Measurements from ENCODE around the gene CPED1.
"Not testable (repeated sequence)": the region's sequence is repeated elsewhere in the genome, so short reads cannot be mapped to it uniquely, and the experiment has no call there.

CPED1 gene

GRCh38 chr7:121113288-121113687, 124.8 kb downstream of the CPED1 start:
- DNase-seq (ENCODE audit: extremely low read depth, low read depth), result no peak
- H3K4me3 ChIP-seq (replicated peaks; ENCODE audit: low read depth, low read length), result no peak overlapping the region
- TF ChIP-seq CTCF (IDR thresholded peaks at IDR 0.05; ENCODE audit: low read depth, low read length, missing control alignments), result no peak

DNA sequence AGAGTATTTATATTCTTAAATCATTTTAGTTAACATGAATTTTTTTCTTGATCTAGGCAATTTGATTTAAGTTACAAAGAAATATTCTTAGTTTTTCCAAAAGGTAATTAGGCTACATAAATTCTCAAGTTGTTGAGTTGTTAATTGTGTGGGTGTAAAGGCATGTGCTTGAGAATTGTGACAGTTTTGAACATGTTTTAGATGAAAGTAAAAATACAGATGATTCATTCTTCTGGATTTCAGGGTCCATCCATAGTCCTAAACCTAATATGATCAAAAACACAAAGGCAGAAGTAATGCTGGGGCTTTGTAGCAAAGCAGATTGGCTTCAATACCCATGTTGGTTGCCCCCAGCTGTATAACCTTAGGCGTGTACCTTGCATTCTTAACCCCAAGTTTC, 127.9 kb downstream of the CPED1 start:
- no peak for TF ChIP-seq CTCF (IDR thresholded peaks at IDR 0.05; ENCODE audit: low read depth, low read length, missing control alignments)
- no peak overlapping the region for H3K4me3 ChIP-seq (replicated peaks; ENCODE audit: low read depth, low read length)
- DNase-seq (ENCODE audit: extremely low read depth, low read depth), result no peak

DNA sequence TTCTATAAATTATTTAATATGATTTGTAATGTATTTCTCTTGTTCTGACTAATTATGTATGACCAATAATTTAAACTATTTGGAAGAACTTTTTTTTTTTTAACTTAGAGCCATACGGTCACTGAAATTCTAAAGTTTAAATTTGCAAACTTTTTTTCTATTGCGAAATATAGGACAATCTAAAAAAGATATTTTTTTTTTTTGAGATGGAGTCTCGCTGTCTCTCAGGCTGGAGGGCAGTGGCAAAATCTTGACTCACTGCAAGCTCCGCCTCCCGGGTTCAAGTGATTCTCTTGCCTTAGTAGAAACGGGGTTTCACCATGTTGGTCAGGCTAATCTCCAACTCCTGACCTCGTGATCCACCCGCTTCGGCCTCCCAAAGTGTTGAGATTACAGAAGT, 130.5 kb downstream of the CPED1 start:
- no peak overlapping the region for H3K4me3 ChIP-seq (replicated peaks; ENCODE audit: low read depth, low read length)
- no peak for DNase-seq (ENCODE audit: extremely low read depth, low read depth)
- no peak for TF ChIP-seq CTCF (IDR thresholded peaks at IDR 0.05; ENCODE audit: low read depth, low read length, missing control alignments)

DNA sequence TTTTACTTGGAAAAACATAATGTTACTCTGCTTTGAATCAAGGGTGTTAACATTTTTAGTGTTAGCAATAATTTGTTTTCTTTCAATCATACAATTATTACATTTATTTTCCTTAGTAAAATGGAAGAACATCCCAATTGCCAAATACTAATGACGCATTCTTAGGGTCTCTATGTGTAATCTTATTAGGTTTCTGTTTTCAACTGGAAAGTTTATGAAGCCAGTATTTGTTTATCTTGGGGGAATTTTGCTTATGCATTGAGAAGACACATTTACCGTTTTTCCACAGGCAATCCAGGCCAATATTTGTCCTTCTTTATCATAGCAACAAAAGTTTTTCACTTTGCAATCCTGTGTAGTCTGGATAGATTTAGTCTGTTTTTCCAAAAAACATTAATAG, 134.5 kb downstream of the CPED1 start:
- no peak for DNase-seq (ENCODE audit: extremely low read depth, low read depth)
- no peak for TF ChIP-seq CTCF (IDR thresholded peaks at IDR 0.05; ENCODE audit: low read depth, low read length, missing control alignments)
- no peak overlapping the region for H3K4me3 ChIP-seq (replicated peaks; ENCODE audit: low read depth, low read length)

DNA sequence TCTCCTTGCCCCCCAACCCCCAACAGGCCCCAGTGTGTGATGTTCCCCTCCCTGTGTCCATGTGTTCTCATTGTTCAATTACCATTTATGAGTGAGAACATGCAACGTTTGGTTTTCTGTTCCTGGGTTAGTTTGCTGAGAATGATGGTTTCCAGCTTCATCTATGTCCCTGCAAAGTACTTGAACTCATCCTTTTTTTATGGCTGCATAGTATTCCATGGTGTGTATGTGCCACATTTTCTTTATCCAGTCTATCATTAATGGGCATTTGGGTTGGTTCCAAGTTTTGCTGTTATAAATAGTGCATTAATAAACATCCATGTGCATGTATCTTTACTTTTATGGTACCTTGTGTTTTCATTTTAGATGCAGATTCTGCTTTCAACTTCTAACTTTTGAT, 136.9 kb downstream of the CPED1 start:
- not testable (repeated sequence) for DNase-seq (ENCODE audit: extremely low read depth, low read depth); H3K4me3 ChIP-seq (replicated peaks; ENCODE audit: low read depth, low read length)

DNA sequence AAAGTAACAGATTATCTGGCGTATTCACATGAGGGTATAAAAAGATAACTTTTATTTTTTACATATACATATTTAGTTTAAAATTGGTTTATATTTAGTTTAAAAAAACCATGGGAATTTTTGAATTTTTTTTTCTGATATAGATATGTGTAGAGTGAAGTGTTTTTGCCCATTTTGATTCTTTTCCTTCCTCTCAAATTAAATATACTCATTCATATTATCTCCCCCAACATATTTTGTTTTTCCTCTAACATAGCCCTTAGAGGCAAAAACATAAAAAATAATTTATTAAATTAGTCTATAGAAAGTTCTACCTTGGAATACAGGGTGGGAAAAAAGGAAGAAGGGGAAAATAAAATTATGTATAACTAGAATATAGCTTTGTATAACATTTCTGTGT, 137.7 kb downstream of the CPED1 start:
- H3K4me3 ChIP-seq (replicated peaks; ENCODE audit: low read depth, low read length), result no peak overlapping the region
- no peak for DNase-seq (ENCODE audit: extremely low read depth, low read depth)
- no peak for TF ChIP-seq CTCF (IDR thresholded peaks at IDR 0.05; ENCODE audit: low read depth, low read length, missing control alignments)

DNA sequence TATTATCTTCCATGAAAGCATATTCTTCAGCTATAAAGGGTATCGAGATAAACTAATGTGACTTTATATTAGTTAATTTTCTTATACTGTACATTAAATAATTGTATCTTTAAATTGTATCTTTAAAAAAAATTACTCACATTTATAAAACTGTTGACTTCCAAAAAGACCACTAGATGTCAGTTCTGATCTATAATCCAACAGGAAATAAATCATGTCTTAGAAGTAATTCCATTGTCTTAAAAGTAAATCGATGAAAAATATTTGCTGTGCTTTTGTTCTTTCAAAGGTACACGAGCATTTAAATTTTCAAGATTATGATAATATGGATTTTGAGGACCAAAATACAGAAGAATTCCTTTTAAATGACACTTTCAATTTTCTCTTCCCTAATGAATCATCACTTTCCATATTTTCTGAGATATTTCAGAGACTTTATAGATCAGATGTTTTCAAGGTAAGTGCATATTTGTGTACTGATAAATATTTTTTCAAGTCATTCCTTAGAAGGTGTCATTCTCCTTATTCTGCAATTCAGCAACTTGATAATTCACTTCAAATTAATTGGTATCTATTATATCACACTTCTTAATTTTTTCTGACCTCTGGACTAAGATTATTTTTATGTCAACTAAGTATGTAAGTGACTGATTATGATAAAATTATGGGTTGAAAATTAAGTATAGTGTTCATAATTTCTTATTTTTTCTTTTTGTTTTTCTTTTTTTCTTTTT, 138.5 kb downstream of the CPED1 start:
- no peak for TF ChIP-seq CTCF (IDR thresholded peaks at IDR 0.05; ENCODE audit: low read depth, low read length, missing control alignments)
- DNase-seq (ENCODE audit: extremely low read depth, low read depth), result no peak
- no peak overlapping the region for H3K4me3 ChIP-seq (replicated peaks; ENCODE audit: low read depth, low read length)

All from HFF-Myc (cell line).